Measurements from ENCODE around the gene PTX4.

PTX4 gene, protein sequence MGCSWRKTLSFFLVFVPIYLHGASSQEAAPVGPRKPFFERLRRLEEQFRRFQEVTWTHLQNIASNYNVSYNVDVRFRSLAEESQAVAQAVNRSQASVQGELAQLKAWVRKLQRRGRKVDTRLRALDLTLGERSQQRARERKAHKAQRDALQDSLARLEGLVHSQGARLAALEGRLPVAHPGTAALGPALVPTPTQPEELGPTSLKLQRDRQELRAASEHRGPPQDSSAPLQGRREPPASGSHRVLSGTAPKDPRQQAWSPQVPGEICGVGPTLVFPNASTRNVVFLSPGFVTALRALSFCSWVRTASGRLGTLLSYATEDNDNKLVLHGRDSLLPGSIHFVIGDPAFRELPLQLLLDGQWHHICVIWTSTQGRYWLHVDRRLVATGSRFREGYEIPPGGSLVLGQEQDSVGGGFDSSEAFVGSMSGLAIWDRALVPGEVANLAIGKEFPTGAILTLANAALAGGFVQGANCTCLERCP

GRCh38 chr16:1488619-1489018 lies at the start of gene PTX4:
Gene PTX4 (minus strand): TSS chr16:1488944. CDS start chr16:1488909, 35 bp downstream.
- TF ChIP-seq, protein P1, sequence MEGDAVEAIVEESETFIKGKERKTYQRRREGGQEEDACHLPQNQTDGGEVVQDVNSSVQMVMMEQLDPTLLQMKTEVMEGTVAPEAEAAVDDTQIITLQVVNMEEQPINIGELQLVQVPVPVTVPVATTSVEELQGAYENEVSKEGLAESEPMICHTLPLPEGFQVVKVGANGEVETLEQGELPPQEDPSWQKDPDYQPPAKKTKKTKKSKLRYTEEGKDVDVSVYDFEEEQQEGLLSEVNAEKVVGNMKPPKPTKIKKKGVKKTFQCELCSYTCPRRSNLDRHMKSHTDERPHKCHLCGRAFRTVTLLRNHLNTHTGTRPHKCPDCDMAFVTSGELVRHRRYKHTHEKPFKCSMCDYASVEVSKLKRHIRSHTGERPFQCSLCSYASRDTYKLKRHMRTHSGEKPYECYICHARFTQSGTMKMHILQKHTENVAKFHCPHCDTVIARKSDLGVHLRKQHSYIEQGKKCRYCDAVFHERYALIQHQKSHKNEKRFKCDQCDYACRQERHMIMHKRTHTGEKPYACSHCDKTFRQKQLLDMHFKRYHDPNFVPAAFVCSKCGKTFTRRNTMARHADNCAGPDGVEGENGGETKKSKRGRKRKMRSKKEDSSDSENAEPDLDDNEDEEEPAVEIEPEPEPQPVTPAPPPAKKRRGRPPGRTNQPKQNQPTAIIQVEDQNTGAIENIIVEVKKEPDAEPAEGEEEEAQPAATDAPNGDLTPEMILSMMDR (IDR thresholded peaks at IDR 0.05; ENCODE audit: low read depth, low read length) = no peak

GRCh38 chr16:1537763-1538289 lies 49.1 kb upstream of the PTX4 start:
- H3K4me3 ChIP-seq (ENCODE audit: low read depth, low read length) = no peak overlapping the region
- DNase-seq = no peak
- TF ChIP-seq, protein P1 (IDR thresholded peaks at IDR 0.05; ENCODE audit: low read depth, low read length) = no peak
- H3K36me3 ChIP-seq = no peaks in the 10 kb centered on the region; the same call in 1 of the 2 replicates
- no peaks in the 10 kb centered on the region for H3K9me3 ChIP-seq (ENCODE audit: severe bottlenecking)
- peak overlapping the region; percentile 94 for H3K27ac ChIP-seq
- H3K27me3 ChIP-seq (ENCODE audit: insufficient read depth, low read depth, severe bottlenecking) = no peaks in the 10 kb centered on the region

More at GRCh38 chr16:1488619-1489018, at the start of gene PTX4:
- Histone ChIP-seq H3K27me3 (ENCODE audit: insufficient read depth, low read depth, severe bottlenecking) (no peaks in the 10 kb centered on the region), H3K4me3 (ENCODE audit: low read depth, low read length) (no peak within 1 kb of the TSS), H3K27ac (no peak within 1 kb of the TSS), H3K9me3 (ENCODE audit: severe bottlenecking) (no peaks in the 10 kb centered on the region), H3K36me3 (no peaks in the 10 kb centered on the region)
- DNase-seq = no peak

DNA sequence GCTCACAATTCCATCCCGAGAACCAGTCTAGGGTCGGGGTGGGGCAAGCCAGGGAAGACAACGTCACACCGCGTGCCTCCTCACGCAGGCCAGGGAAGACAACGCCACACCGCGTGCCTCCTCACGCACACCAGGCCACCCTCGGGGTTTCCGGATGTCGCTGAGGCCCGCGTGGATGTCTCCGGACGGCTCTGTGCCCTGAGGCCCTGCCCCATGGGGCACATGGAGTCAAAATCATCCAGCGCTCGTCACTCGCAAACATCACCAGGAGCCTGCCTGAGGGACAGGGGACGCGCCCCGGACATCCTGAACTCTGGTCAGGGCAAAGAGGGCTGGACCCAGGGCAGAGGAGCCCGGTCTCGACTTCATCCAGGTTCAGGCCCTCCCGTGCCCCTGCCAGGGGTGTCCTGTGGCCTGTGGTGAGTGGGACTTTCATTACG lies 48.4 kb upstream of the PTX4 start:
- DNase-seq = no peak
- Histone ChIP-seq H3K36me3 (no peaks in the 10 kb centered on the region; the same call in 1 of the 2 replicates), H3K27ac (no peak overlapping the region), H3K27me3 (ENCODE audit: insufficient read depth, low read depth, severe bottlenecking) (no peaks in the 10 kb centered on the region), H3K4me3 (ENCODE audit: low read depth, low read length) (no peak overlapping the region), H3K9me3 (ENCODE audit: severe bottlenecking) (no peaks in the 10 kb centered on the region)
- TF ChIP-seq, protein P1 (IDR thresholded peaks at IDR 0.05; ENCODE audit: low read depth, low read length) = no peak

- Histone ChIP-seq H3K27ac (no peak overlapping the region), H3K36me3 (no peaks in the 10 kb centered on the region; the same call in 1 of the 2 replicates), H3K27me3 (ENCODE audit: insufficient read depth, low read depth, severe bottlenecking) (no peaks in the 10 kb centered on the region), H3K4me3 (ENCODE audit: low read depth, low read length) (no peak overlapping the region), H3K9me3 (ENCODE audit: severe bottlenecking) (no peaks in the 10 kb centered on the region)
- TF ChIP-seq, protein P1 (IDR thresholded peaks at IDR 0.05; ENCODE audit: low read depth, low read length) = no peak
- DNase-seq = no peak
These were observed 47.9 kb upstream of the PTX4 start for GRCh38 chr16:1536601-1537000.

GRCh38 chr16:1535391-1536291 lies 46.9 kb upstream of the PTX4 start:
- no peak for DNase-seq

More at GRCh38 chr16:1535391-1536291, 46.9 kb upstream of the PTX4 start:
- no peak overlapping the region for H3K27ac ChIP-seq
- no peaks in the 10 kb centered on the region; the same call in 1 of the 2 replicates for H3K36me3 ChIP-seq
- TF ChIP-seq, protein P1 (IDR thresholded peaks at IDR 0.05; ENCODE audit: low read depth, low read length) = no peak
- no peaks in the 10 kb centered on the region for H3K9me3 ChIP-seq (ENCODE audit: severe bottlenecking)
- H3K27me3 ChIP-seq (ENCODE audit: insufficient read depth, low read depth, severe bottlenecking) = no peaks in the 10 kb centered on the region
- no peak overlapping the region for H3K4me3 ChIP-seq (ENCODE audit: low read depth, low read length)
